Endodermal cell (in vitro differentiated cells): ENCODE measurements around the gene PNMA8C. TPM values are rescaled to one million over a fixed set of nuclear protein-coding genes. Genes with fewer than 3 reads are reported as not detected.
"Not testable (repeated sequence)": the region's sequence is repeated elsewhere in the genome, so short reads cannot be mapped to it uniquely, and the experiment has no call there.

Experiments used
- DNase-seq: peaks from one replicate; pipeline ENCODE4 v3.0.0-alpha.2; 2017
- H3K27ac ChIP-seq: 2 replicates; pipeline ENCODE4 v1.5.1; 2013; ENCODE audit warnings: mild to moderate bottlenecking, low read depth, low read length, moderate library complexity
- H3K27me3 ChIP-seq: 2 replicates; pipeline ENCODE4 v1.6.1; 2013; ENCODE audit warnings: mild to moderate bottlenecking, low read length, moderate library complexity; ENCODE audit not compliant: insufficient read depth, control insufficient read depth, poor library complexity, severe bottlenecking
- H3K36me3 ChIP-seq: 2 replicates; pipeline ENCODE4 v1.7.0; 2013; ENCODE audit warnings: mild to moderate bottlenecking, low read length, moderate library complexity; ENCODE audit not compliant: control insufficient read depth, insufficient read depth
- H3K4me1 ChIP-seq: one replicate; pipeline ENCODE4 v1.7.0; 2013; ENCODE audit warnings: low read length; ENCODE audit not compliant: control insufficient read depth, insufficient read depth
- H3K4me3 ChIP-seq: 2 replicates; pipeline ENCODE4 v1.5.1; 2013; ENCODE audit warnings: mild to moderate bottlenecking, low read length, moderate library complexity
- H3K9ac ChIP-seq: 2 replicates; pipeline ENCODE4 v1.6.1; 2013; ENCODE audit warnings: mild to moderate bottlenecking, low read length, moderate library complexity; ENCODE audit not compliant: poor library complexity, severe bottlenecking; ENCODE audit errors: extremely low read depth
- H3K9me3 ChIP-seq: 2 replicates; pipeline ENCODE4 v1.6.1; 2013; ENCODE audit warnings: mild to moderate bottlenecking, low read length, moderate library complexity; ENCODE audit not compliant: control insufficient read depth
- H3K27ac Mint-ChIP-seq: 2 replicates; pipeline ENCODE4 v1.8.0; 2020; ENCODE audit warnings: mixed read lengths
- H3K27me3 Mint-ChIP-seq: 2 replicates; pipeline ENCODE4 v1.8.0; 2021; ENCODE audit warnings: mild to moderate bottlenecking, mixed read lengths; ENCODE audit not compliant: insufficient read depth
- H3K36me3 Mint-ChIP-seq: 2 replicates; pipeline ENCODE4 v1.8.0; 2020; ENCODE audit warnings: low read depth, mixed read lengths
- H3K4me1 Mint-ChIP-seq: 2 replicates; pipeline ENCODE4 v1.8.0; 2020; ENCODE audit warnings: mixed read lengths
- H3K4me3 Mint-ChIP-seq: 2 replicates; pipeline ENCODE4 v1.8.0; 2020; ENCODE audit warnings: mild to moderate bottlenecking, moderate library complexity, mixed read lengths
- H3K9me3 Mint-ChIP-seq: 2 replicates; pipeline ENCODE4 v1.8.0; 2020; ENCODE audit warnings: mild to moderate bottlenecking, mixed read lengths
- WGBS, 2 experiments: methylation state at CpG; one replicate each; pipeline versions ENCODE4 v1.1.5 to v1.1.7; 2013; ENCODE audit warnings: missing lambda C conversion rate in 2 of 2, mixed read lengths in 1 of 2; ENCODE audit not compliant: insufficient coverage in 1 of 2, insufficient read length in 1 of 2; 5-methylcytosine and 5-hydroxymethylcytosine counted together
- total RNA-seq, 2 donors: library from RNA; stranded (reverse); fragmentation: NEBNext Ultra II Directional in 1 of 2; extraction: Animal tissue kit (Norgen Biotek cat#: 25700) in 1 of 2; gene quantifications; 2 replicates in 1 of 2; 3 replicates in 1 of 2; pipeline ENCODE4 v1.2.1, GENCODE V29; 2021
- TF ChIP-seq, protein P1 (sequence below): fragments of 200-600 bp; sonication (generic); conservative IDR thresholded peaks from 2 replicates; pipeline ENCODE4 v1.5.0; 2021; ENCODE audit warnings: antibody characterized with exemption, mild to moderate bottlenecking

PNMA8C gene
- total RNA-seq, 2 donors from 2014 or later, result 0.20 to 0.33 TPM

DNA sequence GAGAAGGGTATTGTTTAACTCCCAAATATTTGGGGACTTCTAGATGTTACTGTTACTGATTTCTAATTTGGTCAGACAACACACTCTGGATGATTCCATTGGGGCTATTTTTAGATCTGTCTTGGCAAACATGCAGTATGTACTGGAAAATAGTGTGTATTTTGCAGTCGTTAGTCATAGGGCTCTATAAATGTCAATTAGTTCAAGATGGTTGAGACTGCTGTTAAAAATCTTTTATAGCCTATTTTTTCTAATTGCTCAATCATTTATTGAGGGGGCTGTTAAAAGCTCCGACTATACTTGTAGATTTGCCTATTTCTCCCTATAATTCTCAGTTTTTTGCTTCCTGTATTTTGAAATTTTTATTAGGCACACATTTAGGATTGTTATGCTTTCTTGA, 50.5 kb downstream of the PNMA8C start:
- no peak overlapping the region for H3K4me3 ChIP-seq
- no peak overlapping the region for H3K27ac ChIP-seq
- no peaks in the 10 kb centered on the region for H3K9me3 ChIP-seq
- Mint-ChIP-seq H3K4me3 (no peak overlapping the region), H3K4me1 (peaks cover 6% of the 10 kb centered on the region), H3K27ac (no peak overlapping the region), H3K36me3 (peaks cover 66% of the 10 kb centered on the region), H3K27me3 (no peaks in the 10 kb centered on the region), H3K9me3 (no peaks in the 10 kb centered on the region)
- DNase-seq, result no peak
- 94 to 100% methylated on average over 1 to 2 of the region's 2 CpGs for WGBS, 2 experiments
- TF ChIP-seq, protein P1, sequence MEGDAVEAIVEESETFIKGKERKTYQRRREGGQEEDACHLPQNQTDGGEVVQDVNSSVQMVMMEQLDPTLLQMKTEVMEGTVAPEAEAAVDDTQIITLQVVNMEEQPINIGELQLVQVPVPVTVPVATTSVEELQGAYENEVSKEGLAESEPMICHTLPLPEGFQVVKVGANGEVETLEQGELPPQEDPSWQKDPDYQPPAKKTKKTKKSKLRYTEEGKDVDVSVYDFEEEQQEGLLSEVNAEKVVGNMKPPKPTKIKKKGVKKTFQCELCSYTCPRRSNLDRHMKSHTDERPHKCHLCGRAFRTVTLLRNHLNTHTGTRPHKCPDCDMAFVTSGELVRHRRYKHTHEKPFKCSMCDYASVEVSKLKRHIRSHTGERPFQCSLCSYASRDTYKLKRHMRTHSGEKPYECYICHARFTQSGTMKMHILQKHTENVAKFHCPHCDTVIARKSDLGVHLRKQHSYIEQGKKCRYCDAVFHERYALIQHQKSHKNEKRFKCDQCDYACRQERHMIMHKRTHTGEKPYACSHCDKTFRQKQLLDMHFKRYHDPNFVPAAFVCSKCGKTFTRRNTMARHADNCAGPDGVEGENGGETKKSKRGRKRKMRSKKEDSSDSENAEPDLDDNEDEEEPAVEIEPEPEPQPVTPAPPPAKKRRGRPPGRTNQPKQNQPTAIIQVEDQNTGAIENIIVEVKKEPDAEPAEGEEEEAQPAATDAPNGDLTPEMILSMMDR, result no peak
- peaks cover 79% of the 10 kb centered on the region for H3K36me3 ChIP-seq
- peaks cover under 1% of the 10 kb centered on the region for H3K4me1 ChIP-seq
- no peaks in the 10 kb centered on the region for H3K27me3 ChIP-seq
- H3K9ac ChIP-seq, result no peak overlapping the region

DNA sequence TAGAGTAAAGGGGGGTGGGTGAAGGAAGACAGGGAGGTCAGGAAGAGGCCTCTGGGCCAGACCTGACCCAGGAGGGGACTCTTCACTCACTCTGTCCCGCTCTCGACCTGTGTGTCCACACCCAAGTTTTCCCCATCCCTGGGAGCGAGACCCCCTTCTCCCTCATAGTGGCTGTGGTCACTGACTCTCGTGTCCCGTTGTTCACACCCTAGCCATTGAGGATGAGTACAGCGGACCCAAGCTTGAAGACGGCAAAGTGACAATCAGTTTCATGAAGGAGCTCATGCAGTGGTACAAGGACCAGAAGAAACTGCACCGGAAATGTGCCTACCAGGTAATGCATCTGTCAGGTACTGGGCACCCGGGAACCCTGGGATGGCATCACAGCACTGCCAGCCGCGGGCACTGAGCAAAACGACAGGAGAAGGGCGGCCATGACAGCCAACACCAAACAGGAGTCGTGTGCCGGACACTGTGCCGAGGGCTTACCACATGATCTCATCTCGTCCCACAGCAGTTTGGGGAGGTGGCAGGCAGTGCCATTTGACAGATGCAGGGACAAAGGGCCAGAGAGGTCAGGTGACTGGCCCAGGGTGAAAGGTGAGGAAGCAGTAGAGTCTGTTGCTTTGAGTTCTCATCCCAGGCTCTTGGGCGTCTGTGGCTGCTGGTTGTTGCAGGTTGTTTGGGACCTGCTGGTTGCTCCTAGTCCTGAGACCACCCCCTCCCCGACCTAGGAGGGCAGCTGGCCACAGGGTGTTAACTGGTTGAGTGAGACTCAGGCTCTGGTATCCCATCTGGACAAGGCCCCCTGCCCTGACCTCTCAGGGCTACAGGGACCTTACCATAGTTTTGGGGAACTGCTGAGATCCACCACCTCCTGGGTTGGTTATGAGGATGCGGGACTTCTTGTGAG, 52.2 kb downstream of the PNMA8C start:
- H3K4me3 ChIP-seq, result no peak overlapping the region
- Mint-ChIP-seq H3K36me3 (peaks cover 49% of the 10 kb centered on the region), H3K4me1 (peaks cover 20% of the 10 kb centered on the region), H3K27me3 (no peaks in the 10 kb centered on the region), H3K4me3 (no peak overlapping the region), H3K9me3 (no peaks in the 10 kb centered on the region), H3K27ac (no peak overlapping the region)
- 96% methylated on average over 16 to 20 of the region's 20 CpGs for WGBS, 2 experiments
- H3K27me3 ChIP-seq, result no peaks in the 10 kb centered on the region
- H3K9ac ChIP-seq, result no peak overlapping the region
- H3K4me1 ChIP-seq, result peaks cover 11% of the 10 kb centered on the region
- H3K9me3 ChIP-seq, result no peaks in the 10 kb centered on the region
- TF ChIP-seq, protein P1, result no peak
- peaks cover 69% of the 10 kb centered on the region for H3K36me3 ChIP-seq
- DNase-seq, result no peak
- no peak overlapping the region for H3K27ac ChIP-seq

DNA sequence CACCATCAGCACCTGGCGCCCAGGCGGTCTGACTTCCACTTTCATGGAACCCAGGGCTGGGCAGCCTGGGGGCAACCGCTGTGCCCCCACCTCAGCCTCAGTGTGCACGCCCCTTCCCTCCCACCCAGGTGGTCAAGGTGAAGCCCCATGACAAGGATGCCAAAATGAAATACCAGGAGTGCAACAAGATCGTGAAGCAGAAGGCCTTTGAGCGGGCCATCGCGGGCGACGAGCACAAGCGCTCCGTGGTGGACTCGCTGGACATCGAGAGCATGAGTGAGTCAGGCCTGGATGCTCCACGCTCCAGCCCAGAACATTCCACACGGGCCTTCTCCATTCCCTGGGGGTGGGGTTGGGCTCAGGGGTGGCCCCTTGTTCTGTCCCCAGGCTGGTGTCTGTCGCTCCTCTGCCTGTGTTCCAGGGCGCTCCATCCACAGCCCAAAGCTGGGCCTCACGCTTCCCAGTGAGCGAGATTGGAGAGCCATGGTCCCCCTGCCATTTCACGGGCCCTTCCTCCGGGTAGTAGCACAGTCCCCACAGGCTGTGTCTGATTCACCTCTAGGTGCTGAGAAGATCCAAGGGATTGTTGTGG, 53.2 kb downstream of the PNMA8C start:
- not testable (repeated sequence) for H3K9ac ChIP-seq, H3K4me3 ChIP-seq, H3K27ac Mint-ChIP-seq, H3K27me3 ChIP-seq, H3K27ac ChIP-seq, H3K4me3 Mint-ChIP-seq, H3K27me3 Mint-ChIP-seq, DNase-seq, H3K9me3 Mint-ChIP-seq, H3K9me3 ChIP-seq
- H3K4me1 Mint-ChIP-seq, result peaks cover 20% of the 10 kb centered on the region
- H3K36me3 Mint-ChIP-seq, result peaks cover 47% of the 10 kb centered on the region
- peaks cover 11% of the 10 kb centered on the region for H3K4me1 ChIP-seq
- peaks cover 64% of the 10 kb centered on the region for H3K36me3 ChIP-seq
- 95 to 100% methylated on average over 6 to 22 of the region's 22 CpGs for WGBS, 2 experiments

Other genes starting within 250 kb of the PNMA8C start
- not detected for gene IGFL1, start 199.2 kb downstream of the PNMA8C start, total RNA-seq
- gene HIF3A, start 131.9 kb downstream of the PNMA8C start, total RNA-seq, result 10 to 100 TPM; 41.6 to 71.9 TPM
- 100 to 1,000 TPM; 101 to 112 TPM for gene PPP5C, start 81.8 kb downstream of the PNMA8C start, total RNA-seq
- gene CCDC8, start 15.4 kb downstream of the PNMA8C start, total RNA-seq, result 10 to 100 TPM; 27.5 to 30.5 TPM
- 10 to 100 TPM; 17.3 to 32.5 TPM for gene PNMA8A, start 42.6 kb upstream of the PNMA8C start, total RNA-seq
- gene PNMA8B, start 66.9 kb upstream of the PNMA8C start, total RNA-seq, result 1 to 10 TPM; 3.1 to 5.9 TPM
- 100 to 1,000 TPM; 564 to 573 TPM for gene CALM3, start 172.4 kb upstream of the PNMA8C start, total RNA-seq
- not detected for gene PTGIR, start 196.2 kb upstream of the PNMA8C start, total RNA-seq
- gene GNG8, start 207.3 kb upstream of the PNMA8C start, total RNA-seq, result not detected
- gene DACT3, start 232.2 kb upstream of the PNMA8C start, total RNA-seq, result under 1 TPM; 0.15 to 0.70 TPM